ENCODE data around the gene IL1RL1. TPM values are rescaled to one million over a fixed set of nuclear protein-coding genes. Genes with fewer than 3 reads are reported as not detected.

Gene IL1RL1
- total and polyA plus RNA-seq, 2 experiments from 2014 or later, result 0.35 TPM; not detected in 1

- H3K9me3 ChIP-seq (ENCODE audit: low read depth), result no peaks in the 10 kb centered on the region
- WGBS, 2 experiments (ENCODE audit: low coverage in 1 of 2, low lambda C conversion rate in 2 of 2, missing lambda C conversion rate in 2 of 2), result 78 to 82% methylated on average over 5 of the region's 5 CpGs
- H3K79me2 ChIP-seq (ENCODE audit: insufficient read depth), result no peaks in the 10 kb centered on the region
- H3K9me2 ChIP-seq (ENCODE audit: insufficient read depth), result no peaks in the 10 kb centered on the region
- H3K27me3 ChIP-seq (replicated peaks; ENCODE audit: insufficient read depth), result no peaks in the 10 kb centered on the region
- no peak overlapping the region for H3K27ac ChIP-seq
- no peaks in the 10 kb centered on the region for H4K20me1 ChIP-seq (ENCODE audit: insufficient read depth)
- no peak for TF ChIP-seq EZH2 (IDR thresholded peaks at IDR 0.05; ENCODE audit: insufficient read depth, poor library complexity, severe bottlenecking)
- no peak for TF ChIP-seq EZH2phosphoT487 (IDR thresholded peaks at IDR 0.05; ENCODE audit: insufficient read depth, low read depth)
- no peaks in the 10 kb centered on the region for H3K36me3 ChIP-seq (ENCODE audit: low read depth)
- no peak overlapping the region for H3K4me3 ChIP-seq
- no peak overlapping the region for H2AFZ ChIP-seq
- H3K4me2 ChIP-seq (ENCODE audit: unreplicated experiment), result no peak overlapping the region
- in situ Hi-C loops (cut with MboI), result no loop called here
- no peak overlapping the region for H3K9ac ChIP-seq
- H3K4me1 ChIP-seq (ENCODE audit: insufficient read depth), result no peaks in the 10 kb centered on the region
- H3F3A ChIP-seq (ENCODE audit: insufficient read depth), result no peaks in the 10 kb centered on the region
- no peak for DNase-seq
Observed at GRCh38 chr2:102368461-102369109, 57.2 kb downstream of the IL1RL1 start.

GRCh38 chr2:102369866-102370265 lies 58.5 kb downstream of the IL1RL1 start:
- H2AFZ ChIP-seq, result no peak overlapping the region
- H3K27me3 ChIP-seq (replicated peaks; ENCODE audit: insufficient read depth), result no peaks in the 10 kb centered on the region
- TF ChIP-seq EZH2phosphoT487 (IDR thresholded peaks at IDR 0.05; ENCODE audit: insufficient read depth, low read depth), result no peak
- H3K4me1 ChIP-seq (ENCODE audit: insufficient read depth), result no peaks in the 10 kb centered on the region
- H3K4me3 ChIP-seq, result no peak overlapping the region
- WGBS, 2 experiments (ENCODE audit: low coverage in 1 of 2, low lambda C conversion rate in 2 of 2, missing lambda C conversion rate in 2 of 2), result 74 to 82% methylated on average over 1 of the region's 1 CpG
- no peak overlapping the region for H3K9ac ChIP-seq
- no peak for DNase-seq
- no peaks in the 10 kb centered on the region for H4K20me1 ChIP-seq (ENCODE audit: insufficient read depth)
- H3F3A ChIP-seq (ENCODE audit: insufficient read depth), result no peaks in the 10 kb centered on the region
- H3K4me2 ChIP-seq (ENCODE audit: unreplicated experiment), result no peak overlapping the region
- no peaks in the 10 kb centered on the region for H3K9me3 ChIP-seq (ENCODE audit: low read depth)
- no peak overlapping the region for H3K27ac ChIP-seq
- in situ Hi-C loops (cut with MboI), result no loop called here
- no peaks in the 10 kb centered on the region for H3K36me3 ChIP-seq (ENCODE audit: low read depth)
- H3K79me2 ChIP-seq (ENCODE audit: insufficient read depth), result no peaks in the 10 kb centered on the region
- H3K9me2 ChIP-seq (ENCODE audit: insufficient read depth), result no peaks in the 10 kb centered on the region

- H3F3A ChIP-seq (ENCODE audit: insufficient read depth), result no peaks in the 10 kb centered on the region
- DNase-seq, result peak; percentile 6
- TF ChIP-seq EZH2phosphoT487 (IDR thresholded peaks at IDR 0.05; ENCODE audit: insufficient read depth, low read depth) (no peak), EZH2 (IDR thresholded peaks at IDR 0.05; ENCODE audit: insufficient read depth, poor library complexity, severe bottlenecking) (no peak)
- H2AFZ ChIP-seq, result no peak overlapping the region
- H3K4me3 ChIP-seq, result no peak overlapping the region
- WGBS, 2 experiments (ENCODE audit: low coverage in 1 of 2, low lambda C conversion rate in 2 of 2, missing lambda C conversion rate in 2 of 2), result 78 to 96% methylated on average over 1 of the region's 1 CpG
- H3K79me2 ChIP-seq (ENCODE audit: insufficient read depth), result no peaks in the 10 kb centered on the region
- no peaks in the 10 kb centered on the region for H3K9me2 ChIP-seq (ENCODE audit: insufficient read depth)
- H3K27me3 ChIP-seq (replicated peaks; ENCODE audit: insufficient read depth), result no peaks in the 10 kb centered on the region
- H3K4me1 ChIP-seq (ENCODE audit: insufficient read depth), result peaks cover 2% of the 10 kb centered on the region; the same call in 1 of the 2 replicates
- H4K20me1 ChIP-seq (ENCODE audit: insufficient read depth), result no peaks in the 10 kb centered on the region
- no peak overlapping the region for H3K9ac ChIP-seq
- H3K9me3 ChIP-seq (ENCODE audit: low read depth), result no peaks in the 10 kb centered on the region
- no peaks in the 10 kb centered on the region for H3K36me3 ChIP-seq (ENCODE audit: low read depth)
- no peak overlapping the region for H3K27ac ChIP-seq
- H3K4me2 ChIP-seq (ENCODE audit: unreplicated experiment), result no peak overlapping the region
- in situ Hi-C loops (cut with MboI), result no loop called here
Observed at GRCh38 chr2:102376052-102376591, 64.8 kb downstream of the IL1RL1 start.

GRCh38 chr2:102383722-102384121 lies 72.4 kb downstream of the IL1RL1 start:
- no peak for DNase-seq
- Histone ChIP-seq H2AFZ (no peak overlapping the region), H3K27ac (no peak overlapping the region), H3K4me3 (no peak overlapping the region), H4K20me1 (ENCODE audit: insufficient read depth) (no peaks in the 10 kb centered on the region), H3K36me3 (ENCODE audit: low read depth) (no peaks in the 10 kb centered on the region), H3K9me2 (ENCODE audit: insufficient read depth) (no peaks in the 10 kb centered on the region; the same call in 1 of the 2 replicates), H3K27me3 (replicated peaks; ENCODE audit: insufficient read depth) (no peaks in the 10 kb centered on the region), H3K4me2 (ENCODE audit: unreplicated experiment) (no peak overlapping the region), H3K4me1 (ENCODE audit: insufficient read depth) (no peaks in the 10 kb centered on the region), H3K79me2 (ENCODE audit: insufficient read depth) (no peaks in the 10 kb centered on the region), H3K9me3 (ENCODE audit: low read depth) (peaks cover 3% of the 10 kb centered on the region), H3F3A (ENCODE audit: insufficient read depth) (no peaks in the 10 kb centered on the region), H3K9ac (no peak overlapping the region)
- TF ChIP-seq EZH2phosphoT487 (IDR thresholded peaks at IDR 0.05; ENCODE audit: insufficient read depth, low read depth), result no peak
- TF ChIP-seq EZH2 (IDR thresholded peaks at IDR 0.05; ENCODE audit: insufficient read depth, poor library complexity, severe bottlenecking), result no peak
- in situ Hi-C loops (cut with MboI), result no loop called here

Measured in GM23248 (cell line).